SK-N-SH (cell line): ENCODE measurements around the gene ABHD1. TPM values are rescaled to one million over a fixed set of nuclear protein-coding genes. Genes with fewer than 3 reads are reported as not detected.

Source experiments
- CTCF ChIA-PET: fragments of 300-600, 350-600 bp; formaldehyde crosslinking; extraction: SDS; loops from one replicate; lab custom pipeline; 2021; lab: Yijun Ruan, JAX
- POLR2A ChIA-PET: fragments of 350-600 bp; sonication (Branson Sonifier 250); formaldehyde crosslinking; extraction: SDS; loops from one replicate; lab custom pipeline; 2020; ENCODE audit warnings: antibody characterized with exemption, inconsistent platforms; lab: Yijun Ruan, JAX
- DNase-seq: peaks from one replicate; pipeline ENCODE4 v3.0.0; 2012
- H2AFZ ChIP-seq: fragments of 200-600 bp; sonication (generic); 2 replicates; pipeline ENCODE4 v1.8.1; 2016; ENCODE audit warnings: antibody characterized with exemption, mild to moderate bottlenecking, low read depth
- H3F3A ChIP-seq: fragments of 200-600 bp; sonication (generic); replicated peaks from 2 replicates; pipeline ENCODE3; 2016; ENCODE audit warnings: antibody characterized with exemption, mild to moderate bottlenecking; ENCODE audit not compliant: insufficient read depth
- H3K27ac ChIP-seq, 2 experiments: fragments of 200-500 bp in 1 of 2; fragments of 200-600 bp in 1 of 2; sonication (Bioruptor generic) in 1 of 2; sonication (generic), shearing (Covaris generic) in 1 of 2; 2 replicates each; pipeline versions ENCODE4 v1.5.1 to v1.6.1; 2014 to 2016; ENCODE audit warnings: low read depth in 2 of 2, inconsistent platforms in 1 of 2, low read length in 1 of 2, mild to moderate bottlenecking in 1 of 2, mixed read lengths in 1 of 2
- H3K27me3 ChIP-seq: fragments of 200-600 bp; sonication (generic), shearing (Covaris generic); 2 replicates; pipeline ENCODE4 v1.6.1; 2016; ENCODE audit warnings: mixed run types; ENCODE audit not compliant: insufficient read depth
- H3K36me3 ChIP-seq, 2 experiments: fragments of 200-500 bp in 1 of 2; fragments of 200-600 bp in 1 of 2; sonication (Bioruptor generic) in 1 of 2; sonication (generic) in 1 of 2; replicated peaks in 1 of 2; 2 replicates each; pipeline versions ENCODE3 to v1.5.1; 2014 to 2016; ENCODE audit warnings: low read length in 1 of 2, mild to moderate bottlenecking in 1 of 2; ENCODE audit not compliant: insufficient read depth in 2 of 2, control insufficient read depth in 1 of 2
- H3K4me1 ChIP-seq, 2 experiments: fragments of 200-500 bp in 1 of 2; fragments of 200-600 bp in 1 of 2; sonication (Bioruptor generic) in 1 of 2; sonication (generic), shearing (Covaris generic) in 1 of 2; 2 replicates each; pipeline versions ENCODE4 v1.5.1 to v1.6.1; 2014 to 2016; ENCODE audit warnings: low read depth in 1 of 2, low read length in 1 of 2, mixed run types in 1 of 2; ENCODE audit not compliant: insufficient read depth in 2 of 2, control insufficient read depth in 1 of 2
- H3K4me2 ChIP-seq: fragments of 200-600 bp; sonication (generic), shearing (Covaris generic); 2 replicates; pipeline ENCODE4 v1.6.1; 2017; ENCODE audit warnings: mixed run types
- H3K4me3 ChIP-seq, 2 experiments: fragments of 200-500 bp in 1 of 2; fragments of 200-600 bp in 1 of 2; sonication (Bioruptor generic) in 1 of 2; sonication (generic), shearing (Covaris generic) in 1 of 2; 2 replicates each; pipeline versions ENCODE4 v1.5.1 to v1.8.1; 2014 to 2016; ENCODE audit warnings: low read depth in 2 of 2, inconsistent platforms in 1 of 2, low read length in 1 of 2, mild to moderate bottlenecking in 1 of 2, mixed read lengths in 1 of 2, moderate library complexity in 1 of 2
- H3K79me2 ChIP-seq: fragments of 200-600 bp; sonication (generic); 2 replicates; pipeline ENCODE4 v1.8.1; 2017; ENCODE audit warnings: mild to moderate bottlenecking; ENCODE audit not compliant: insufficient read depth
- H3K9ac ChIP-seq: fragments of 200-600 bp; sonication (generic); 2 replicates; pipeline ENCODE4 v1.6.1; 2017; ENCODE audit warnings: mixed run types
- H3K9me2 ChIP-seq: fragments of 200-600 bp; sonication (generic); 2 replicates; pipeline ENCODE4 v1.6.1; 2017; ENCODE audit warnings: mixed run types
- H3K9me3 ChIP-seq: fragments of 200-600 bp; sonication (generic); 2 replicates; pipeline ENCODE4 v1.6.1; 2017; ENCODE audit warnings: mixed run types, mild to moderate bottlenecking, moderate library complexity
- H4K20me1 ChIP-seq: fragments of 200-600 bp; sonication (generic); 2 replicates; pipeline ENCODE4 v1.6.1; 2017; ENCODE audit warnings: mild to moderate bottlenecking, mixed run types; ENCODE audit not compliant: insufficient read depth
- EP300 ChIP-seq, 2 experiments: IDR thresholded peaks; 2 replicates each; pipeline versions ENCODE4 v1.4.0 to v1.6.1; 2012; ENCODE audit warnings: borderline replicate concordance in 1 of 2, low read depth in 1 of 2, low read length in 1 of 2
- EZH2phosphoT487 ChIP-seq: fragments of 200-600 bp; sonication (generic); IDR thresholded peaks from 2 replicates; pipeline ENCODE4 v1.6.1; 2017; ENCODE audit warnings: low read depth, mixed run types, mild to moderate bottlenecking, antibody characterized with exemption, moderate library complexity, borderline replicate concordance
- FOSL2 ChIP-seq: IDR thresholded peaks from 2 replicates; pipeline ENCODE4 v1.4.0; 2012; ENCODE audit warnings: low read depth, mild to moderate bottlenecking, moderate library complexity, borderline replicate concordance
- GABPA ChIP-seq: IDR thresholded peaks from 2 replicates; pipeline ENCODE4 v1.4.0; 2012; ENCODE audit warnings: low read depth, mild to moderate bottlenecking
- IRF3 ChIP-seq: fragments of 150-350 bp; IDR thresholded peaks from 2 replicates; pipeline ENCODE4 v1.6.1; 2016; ENCODE audit warnings: mild to moderate bottlenecking, low read depth, low read length
- MEF2A ChIP-seq: IDR thresholded peaks from 2 replicates; pipeline ENCODE4 v1.4.0; 2012; ENCODE audit warnings: low read depth, borderline replicate concordance
- MXI1 ChIP-seq: IDR thresholded peaks from 2 replicates; pipeline ENCODE4 v1.6.1; 2012; ENCODE audit warnings: mild to moderate bottlenecking, low read depth, low read length, improper control_type of control experiment
- RCOR1 ChIP-seq: fragments of 150-350 bp; IDR thresholded peaks from 2 replicates; pipeline ENCODE4 v1.6.1; 2017; ENCODE audit warnings: antibody characterized with exemption, low read length
- RXRA ChIP-seq: IDR thresholded peaks from 2 replicates; pipeline ENCODE4 v1.4.0; 2012; ENCODE audit warnings: low read depth, mild to moderate bottlenecking, borderline replicate concordance
- TCF12 ChIP-seq: IDR thresholded peaks from 2 replicates; pipeline ENCODE4 v1.4.0; 2012
- WGBS: methylation state at CpG from one replicate; pipeline ENCODE4 v1.1.6; 2017; ENCODE audit warnings: low lambda C conversion rate; 5-methylcytosine and 5-hydroxymethylcytosine counted together
- polyA plus RNA-seq, 3 experiments: library from polyadenylated mRNA; depleted of rRNA; stranded (reverse); fragments of >200 nt; gene quantifications; 2 replicates each; pipeline ENCODE4 v1.2.3, GENCODE V29; 2012
- TF ChIP-seq, protein P1 (sequence below): IDR thresholded peaks from 2 replicates; pipeline ENCODE4 v1.4.0; 2012; ENCODE audit warnings: low read depth, borderline replicate concordance
- TF ChIP-seq, protein P2 (sequence below): IDR thresholded peaks from 2 replicates; pipeline ENCODE4 v1.6.1; 2012; ENCODE audit warnings: mild to moderate bottlenecking, low read depth, low read length, moderate library complexity

The ABHD1 gene
- polyA plus RNA-seq, 1 of the 3 experiments (the other 2 are of a cell fraction), result 3.3 TPM

DNA sequence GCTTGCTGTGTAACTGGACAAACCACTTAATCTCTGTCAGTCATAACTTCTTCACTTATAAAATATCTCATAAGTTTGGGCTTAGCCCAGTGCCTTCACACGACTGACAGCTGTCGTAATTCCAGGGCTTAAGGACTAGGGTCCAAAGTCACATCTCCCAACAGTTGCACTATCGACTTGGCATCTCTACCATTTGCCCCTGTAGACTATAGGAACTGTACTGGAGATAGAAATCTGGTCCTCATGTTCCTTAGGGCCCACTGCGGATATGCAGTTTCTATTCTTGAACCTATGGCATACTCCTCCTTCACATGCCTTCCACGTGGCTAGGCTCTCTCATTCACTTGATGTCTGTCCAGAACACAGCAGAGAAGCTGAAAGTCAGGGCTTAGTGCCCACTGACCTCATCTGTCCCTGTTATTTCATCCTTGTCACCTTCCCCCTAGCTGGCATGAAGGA, 2.7 kb downstream of the ABHD1 start:
- H4K20me1 ChIP-seq, result no peaks in the 10 kb centered on the region
- POLR2A ChIA-PET, result interaction anchor here (1.2 kb wide), 1 partner anchor 39 kb away, joined by 5 read pairs; the partner anchor contains the start of gene KHK

More for the DNA sequence above, 2.7 kb downstream of the ABHD1 start:
- Histone ChIP-seq H3K36me3 (peaks cover 0 to 17% of the 10 kb centered on the region in 2 experiments), H3K4me2 (no peak overlapping the region), H3K4me3 (no peak overlapping the region), H3F3A (no peaks in the 10 kb centered on the region), H3K27me3 (no peaks in the 10 kb centered on the region), H2AFZ (no peak overlapping the region), H3K79me2 (no peaks in the 10 kb centered on the region), H3K9me2 (no peaks in the 10 kb centered on the region), H3K4me1 (peaks cover 0 to 14% of the 10 kb centered on the region in 2 experiments; a peak in 1 of 4 replicates), H3K9me3 (no peaks in the 10 kb centered on the region), H3K27ac (no peak overlapping the region), H3K9ac (no peak overlapping the region)
- TF ChIP-seq, protein P1, sequence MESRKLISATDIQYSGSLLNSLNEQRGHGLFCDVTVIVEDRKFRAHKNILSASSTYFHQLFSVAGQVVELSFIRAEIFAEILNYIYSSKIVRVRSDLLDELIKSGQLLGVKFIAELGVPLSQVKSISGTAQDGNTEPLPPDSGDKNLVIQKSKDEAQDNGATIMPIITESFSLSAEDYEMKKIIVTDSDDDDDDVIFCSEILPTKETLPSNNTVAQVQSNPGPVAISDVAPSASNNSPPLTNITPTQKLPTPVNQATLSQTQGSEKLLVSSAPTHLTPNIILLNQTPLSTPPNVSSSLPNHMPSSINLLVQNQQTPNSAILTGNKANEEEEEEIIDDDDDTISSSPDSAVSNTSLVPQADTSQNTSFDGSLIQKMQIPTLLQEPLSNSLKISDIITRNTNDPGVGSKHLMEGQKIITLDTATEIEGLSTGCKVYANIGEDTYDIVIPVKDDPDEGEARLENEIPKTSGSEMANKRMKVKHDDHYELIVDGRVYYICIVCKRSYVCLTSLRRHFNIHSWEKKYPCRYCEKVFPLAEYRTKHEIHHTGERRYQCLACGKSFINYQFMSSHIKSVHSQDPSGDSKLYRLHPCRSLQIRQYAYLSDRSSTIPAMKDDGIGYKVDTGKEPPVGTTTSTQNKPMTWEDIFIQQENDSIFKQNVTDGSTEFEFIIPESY, result no peak
- no peak for TF ChIP-seq RCOR1
- TF ChIP-seq, protein P2, sequence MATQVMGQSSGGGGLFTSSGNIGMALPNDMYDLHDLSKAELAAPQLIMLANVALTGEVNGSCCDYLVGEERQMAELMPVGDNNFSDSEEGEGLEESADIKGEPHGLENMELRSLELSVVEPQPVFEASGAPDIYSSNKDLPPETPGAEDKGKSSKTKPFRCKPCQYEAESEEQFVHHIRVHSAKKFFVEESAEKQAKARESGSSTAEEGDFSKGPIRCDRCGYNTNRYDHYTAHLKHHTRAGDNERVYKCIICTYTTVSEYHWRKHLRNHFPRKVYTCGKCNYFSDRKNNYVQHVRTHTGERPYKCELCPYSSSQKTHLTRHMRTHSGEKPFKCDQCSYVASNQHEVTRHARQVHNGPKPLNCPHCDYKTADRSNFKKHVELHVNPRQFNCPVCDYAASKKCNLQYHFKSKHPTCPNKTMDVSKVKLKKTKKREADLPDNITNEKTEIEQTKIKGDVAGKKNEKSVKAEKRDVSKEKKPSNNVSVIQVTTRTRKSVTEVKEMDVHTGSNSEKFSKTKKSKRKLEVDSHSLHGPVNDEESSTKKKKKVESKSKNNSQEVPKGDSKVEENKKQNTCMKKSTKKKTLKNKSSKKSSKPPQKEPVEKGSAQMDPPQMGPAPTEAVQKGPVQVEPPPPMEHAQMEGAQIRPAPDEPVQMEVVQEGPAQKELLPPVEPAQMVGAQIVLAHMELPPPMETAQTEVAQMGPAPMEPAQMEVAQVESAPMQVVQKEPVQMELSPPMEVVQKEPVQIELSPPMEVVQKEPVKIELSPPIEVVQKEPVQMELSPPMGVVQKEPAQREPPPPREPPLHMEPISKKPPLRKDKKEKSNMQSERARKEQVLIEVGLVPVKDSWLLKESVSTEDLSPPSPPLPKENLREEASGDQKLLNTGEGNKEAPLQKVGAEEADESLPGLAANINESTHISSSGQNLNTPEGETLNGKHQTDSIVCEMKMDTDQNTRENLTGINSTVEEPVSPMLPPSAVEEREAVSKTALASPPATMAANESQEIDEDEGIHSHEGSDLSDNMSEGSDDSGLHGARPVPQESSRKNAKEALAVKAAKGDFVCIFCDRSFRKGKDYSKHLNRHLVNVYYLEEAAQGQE, result no peak
- TF ChIP-seq MXI1, result no peak
- no peak for TF ChIP-seq TCF12
- TF ChIP-seq EP300 (IDR thresholded peaks at IDR 0.05; ENCODE audit: borderline replicate concordance in 1 of 2, low read depth in 1 of 2, low read length in 1 of 2), result no peak
- TF ChIP-seq RXRA, result no peak
- no peak for TF ChIP-seq EZH2phosphoT487
- no peak for TF ChIP-seq GABPA
- no peak for TF ChIP-seq FOSL2
- no peak for TF ChIP-seq IRF3
- TF ChIP-seq MEF2A, result no peak
- CTCF ChIA-PET, result interaction anchor here (0.7 to 1.8 kb wide), 4 partner anchors 38 to 177 kb away, joined by 3 to 6 read pairs (median 4); no protein-coding TSS in a partner anchor
- 67% methylated on average over 5 of the region's 5 CpGs for WGBS
- DNase-seq, result no peak
